Esophagus squamous epithelium (tissue), 4 donors: ENCODE measurements around the gene FCRL2.

Source experiments
- CTCF ChIP-seq, 6 experiments: fragments of 450-650 bp in 4 of 6; fragments of 200-600 bp in 2 of 6; sonication (generic) in 2 of 6; IDR thresholded peaks; one replicate each; pipeline ENCODE4 v1.5.1; 2016 to 2019; ENCODE audit warnings: antibody characterized with exemption in 6 of 6, mild to moderate bottlenecking in 4 of 6, moderate library complexity in 4 of 6
- POLR2A ChIP-seq, 4 donors: fragments of 450-650 bp; IDR thresholded peaks; one replicate each; pipeline ENCODE4 v1.6.1; 2017; ENCODE audit warnings: antibody characterized with exemption in 4 of 4, mild to moderate bottlenecking in 4 of 4, moderate library complexity in 3 of 4

GRCh38 chr1:157806431-157807149 lies 29.7 kb upstream of the FCRL2 start:
- TF ChIP-seq CTCF (IDR thresholded peaks at IDR 0.05) = no peak
- TF ChIP-seq POLR2A (IDR thresholded peaks at IDR 0.05) = no peak
